ENCODE measurements around the gene BRCC3. TPM values are rescaled to one million over a fixed set of nuclear protein-coding genes. Genes with fewer than 3 reads are reported as not detected.

Gene BRCC3
- total and polyA plus RNA-seq, 2 donors (not counting 3 experiments of a cell fraction or from before 2014, with no cell fraction given) = 12.4 to 25.5 TPM

- H3K4me3 ChIP-seq (replicated peaks in 1 of 3; ENCODE audit: insufficient read depth in 1 of 3, low read depth in 1 of 3, low read length in 3 of 3) = no peak overlapping the region
- H3K27me3 ChIP-seq (ENCODE audit: control insufficient read depth in 2 of 2, insufficient read depth in 2 of 2, low read length in 2 of 2) = no peaks in the 10 kb centered on the region
- no peak overlapping the region for H3K27ac ChIP-seq (ENCODE audit: insufficient read depth, low read depth, low read length)
- no peak overlapping the region for H3K9ac ChIP-seq (replicated peaks; ENCODE audit: extremely low read depth, insufficient read depth, low read length)
- H4K20me1 ChIP-seq (replicated peaks; ENCODE audit: control insufficient read depth, extremely low read depth, insufficient read depth, low read length) = no peaks in the 10 kb centered on the region
- no peak overlapping the region for H3K4me2 ChIP-seq (ENCODE audit: insufficient read depth, low read length)
- H3K4me1 ChIP-seq (ENCODE audit: control insufficient read depth, extremely low read depth, insufficient read depth, low read length) = no peaks in the 10 kb centered on the region
- intact Hi-C loops (cut with micrococcal nuclease) = no loop called here
- H3K36me3 ChIP-seq (ENCODE audit: control insufficient read depth in 2 of 2, extremely low read depth in 1 of 2, insufficient read depth in 2 of 2, low read length in 2 of 2) = peaks cover 0 to 2% of the 10 kb centered on the region in 2 experiments
- CTCF ChIA-PET = interaction anchor here (0.6 to 1.6 kb wide), 9 partner anchors 9 to 132 kb away, joined by 3 to 13 read pairs (median 4); partner anchors contain the start of gene FUNDC2
- dilution Hi-C loops (cut with MboI; ENCODE audit: extremely low pct_ligation_motif_present, low sequenced_read_pairs) = no loop called here
- no peak for TF ChIP-seq EZH2 (IDR thresholded peaks at IDR 0.05; ENCODE audit: borderline replicate concordance, low read depth, low read length, severe bottlenecking)
- TF ChIP-seq, protein P1, sequence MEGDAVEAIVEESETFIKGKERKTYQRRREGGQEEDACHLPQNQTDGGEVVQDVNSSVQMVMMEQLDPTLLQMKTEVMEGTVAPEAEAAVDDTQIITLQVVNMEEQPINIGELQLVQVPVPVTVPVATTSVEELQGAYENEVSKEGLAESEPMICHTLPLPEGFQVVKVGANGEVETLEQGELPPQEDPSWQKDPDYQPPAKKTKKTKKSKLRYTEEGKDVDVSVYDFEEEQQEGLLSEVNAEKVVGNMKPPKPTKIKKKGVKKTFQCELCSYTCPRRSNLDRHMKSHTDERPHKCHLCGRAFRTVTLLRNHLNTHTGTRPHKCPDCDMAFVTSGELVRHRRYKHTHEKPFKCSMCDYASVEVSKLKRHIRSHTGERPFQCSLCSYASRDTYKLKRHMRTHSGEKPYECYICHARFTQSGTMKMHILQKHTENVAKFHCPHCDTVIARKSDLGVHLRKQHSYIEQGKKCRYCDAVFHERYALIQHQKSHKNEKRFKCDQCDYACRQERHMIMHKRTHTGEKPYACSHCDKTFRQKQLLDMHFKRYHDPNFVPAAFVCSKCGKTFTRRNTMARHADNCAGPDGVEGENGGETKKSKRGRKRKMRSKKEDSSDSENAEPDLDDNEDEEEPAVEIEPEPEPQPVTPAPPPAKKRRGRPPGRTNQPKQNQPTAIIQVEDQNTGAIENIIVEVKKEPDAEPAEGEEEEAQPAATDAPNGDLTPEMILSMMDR (IDR thresholded peaks at IDR 0.05; ENCODE audit: extremely low read depth in 1 of 2, insufficient read depth in 1 of 2, low read depth in 1 of 2, low read length in 2 of 2) = peak; percentile 38 to 66
- H3K9me3 ChIP-seq (replicated peaks; ENCODE audit: control insufficient read depth, insufficient read depth, low read length) = no peaks in the 10 kb centered on the region
- H3K79me2 ChIP-seq (ENCODE audit: control insufficient read depth, insufficient read depth, low read length) = no peaks in the 10 kb centered on the region
- no peak for FAIRE-seq
- POLR2A ChIA-PET = no interaction called here
- H3K9me1 ChIP-seq (replicated peaks; ENCODE audit: control insufficient read depth, extremely low read depth, insufficient read depth, low read length) = no peaks in the 10 kb centered on the region
- DNase-seq (ENCODE audit: low read depth, low spot score) = peak; percentile 39
- no peak overlapping the region for H2AFZ ChIP-seq (ENCODE audit: low read depth, low read length)
- no TSS peak for BruUV-seq (replicated peaks)
These were observed 22.2 kb upstream of the BRCC3 start for GRCh38 chrX:155048977-155049619.

- Histone ChIP-seq H2AFZ (ENCODE audit: low read depth, low read length) (no peak overlapping the region), H3K9me1 (replicated peaks; ENCODE audit: control insufficient read depth, extremely low read depth, insufficient read depth, low read length) (no peaks in the 10 kb centered on the region), H3K36me3 (ENCODE audit: control insufficient read depth in 2 of 2, extremely low read depth in 1 of 2, insufficient read depth in 2 of 2, low read length in 2 of 2) (no peaks in the 10 kb centered on the region), H3K9me3 (replicated peaks; ENCODE audit: control insufficient read depth, insufficient read depth, low read length) (no peaks in the 10 kb centered on the region), H3K9ac (replicated peaks; ENCODE audit: extremely low read depth, insufficient read depth, low read length) (no peak overlapping the region), H3K4me3 (replicated peaks in 1 of 3; ENCODE audit: insufficient read depth in 1 of 3, low read depth in 1 of 3, low read length in 3 of 3) (no peak overlapping the region), H4K20me1 (replicated peaks; ENCODE audit: control insufficient read depth, extremely low read depth, insufficient read depth, low read length) (no peaks in the 10 kb centered on the region), H3K4me2 (ENCODE audit: insufficient read depth, low read length) (no peak overlapping the region), H3K27ac (ENCODE audit: insufficient read depth, low read depth, low read length) (no peak overlapping the region), H3K27me3 (ENCODE audit: control insufficient read depth in 2 of 2, insufficient read depth in 2 of 2, low read length in 2 of 2) (no peaks in the 10 kb centered on the region), H3K4me1 (ENCODE audit: control insufficient read depth, extremely low read depth, insufficient read depth, low read length) (peaks cover 11% of the 10 kb centered on the region), H3K79me2 (ENCODE audit: control insufficient read depth, insufficient read depth, low read length) (no peaks in the 10 kb centered on the region)
- DNase-seq (ENCODE audit: low read depth, low spot score) (no peak), FAIRE-seq (no peak)
- dilution Hi-C loops (cut with MboI; ENCODE audit: extremely low pct_ligation_motif_present, low sequenced_read_pairs) (no loop called here), intact Hi-C loops (cut with micrococcal nuclease) (no loop called here)
- POLR2A ChIA-PET = no interaction called here
- no TSS peak for BruUV-seq (replicated peaks)
- CTCF ChIA-PET = no interaction called here
- TF ChIP-seq, protein P2, sequence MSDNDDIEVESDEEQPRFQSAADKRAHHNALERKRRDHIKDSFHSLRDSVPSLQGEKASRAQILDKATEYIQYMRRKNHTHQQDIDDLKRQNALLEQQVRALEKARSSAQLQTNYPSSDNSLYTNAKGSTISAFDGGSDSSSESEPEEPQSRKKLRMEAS (IDR thresholded peaks at IDR 0.05; ENCODE audit: insufficient read depth, insufficient read length) = no peak
- TF ChIP-seq GATA2 (IDR thresholded peaks at IDR 0.05; ENCODE audit: insufficient read depth, insufficient read length, low read depth, low read length) (no peak), POLR2AphosphoS5 (IDR thresholded peaks at IDR 0.05; ENCODE audit: insufficient read depth, low read depth, low read length) (no peak), MYC (IDR thresholded peaks at IDR 0.05; ENCODE audit: low read depth, low read length) (no peak), FOS (IDR thresholded peaks at IDR 0.05; ENCODE audit: borderline replicate concordance, insufficient read depth, low read length) (no peak), JUN (IDR thresholded peaks at IDR 0.05; ENCODE audit: borderline replicate concordance, insufficient read depth, insufficient read length, low read depth) (no peak)
These were observed 18.4 kb upstream of the BRCC3 start for GRCh38 chrX:155052738-155053498.

Data from endothelial cell of umbilical vein (primary cell).